NCI-H1436 treated with DMSO at 0.1 percent for 48 hours (cell line): Measurements from ENCODE around the gene TTLL8.

Source experiments
- DNase-seq: peaks from one replicate; lab custom pipeline; 2025; lab: John Stamatoyannopoulos, UW

The TTLL8 gene

DNA sequence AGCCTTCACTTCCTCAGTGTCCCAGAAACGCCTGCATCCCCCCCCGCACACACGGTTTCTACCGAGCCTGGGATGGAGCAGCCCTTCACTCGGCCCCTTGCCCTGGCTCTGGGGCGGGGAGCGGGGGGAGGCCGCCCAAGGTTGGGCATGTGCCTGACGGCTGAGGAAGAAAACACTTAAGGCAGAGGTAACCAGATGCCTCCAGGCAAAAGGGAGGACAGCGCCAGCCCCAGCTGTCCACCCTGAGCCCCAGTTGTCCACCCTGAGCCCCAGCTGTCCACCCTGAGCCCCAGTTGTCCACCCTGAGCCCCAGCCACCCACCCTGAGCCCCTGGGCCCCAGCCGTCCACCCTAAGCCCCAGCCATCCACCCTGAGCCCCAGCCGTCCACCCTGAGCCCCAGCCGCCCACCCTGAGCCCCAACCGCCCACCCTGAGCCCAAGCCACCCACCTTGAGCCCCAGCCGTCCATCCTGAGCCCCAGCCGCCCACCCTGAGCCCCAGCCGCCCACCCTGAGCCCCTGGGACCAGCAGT is 3.8 kb upstream of the TTLL8 start:
- no peak for DNase-seq

GRCh38 chr22:50061141-50061823 is 3.2 kb upstream of the TTLL8 start:
- no peak for DNase-seq

DNA sequence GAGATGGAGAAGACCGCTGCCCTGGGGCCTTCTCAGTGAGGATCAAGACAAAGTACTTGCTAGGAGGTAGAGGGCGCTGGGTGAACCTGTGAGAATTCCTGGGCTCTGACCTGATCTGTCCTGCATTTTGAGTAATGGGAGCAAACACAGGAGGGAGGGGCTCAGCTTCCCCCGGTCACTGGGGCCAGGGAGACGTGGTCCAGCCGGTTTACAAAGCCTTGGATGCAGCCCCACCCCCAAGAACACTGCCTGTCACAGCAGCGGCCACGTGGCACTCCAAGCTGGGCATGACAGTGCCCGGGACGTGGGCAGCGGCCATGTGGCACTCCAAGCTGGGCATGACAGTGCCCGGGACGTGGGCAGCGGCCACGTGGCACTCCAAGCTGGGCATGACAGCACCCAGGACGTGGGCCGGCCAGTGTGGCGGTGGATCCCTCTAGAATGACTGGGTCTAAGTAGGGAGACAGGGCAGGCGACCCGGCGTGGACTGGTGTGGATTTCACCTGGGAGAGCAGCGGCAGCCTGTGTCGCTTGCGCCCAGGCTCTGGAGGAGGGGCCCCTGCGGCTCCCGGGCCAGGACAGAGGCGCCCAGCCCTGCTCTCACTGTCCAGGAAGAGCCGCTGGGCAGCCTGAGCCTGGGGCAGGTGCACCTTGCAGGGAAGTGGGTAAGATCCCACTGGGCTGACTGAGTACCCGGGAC is 2.5 kb upstream of the TTLL8 start:
- no peak for DNase-seq

DNA sequence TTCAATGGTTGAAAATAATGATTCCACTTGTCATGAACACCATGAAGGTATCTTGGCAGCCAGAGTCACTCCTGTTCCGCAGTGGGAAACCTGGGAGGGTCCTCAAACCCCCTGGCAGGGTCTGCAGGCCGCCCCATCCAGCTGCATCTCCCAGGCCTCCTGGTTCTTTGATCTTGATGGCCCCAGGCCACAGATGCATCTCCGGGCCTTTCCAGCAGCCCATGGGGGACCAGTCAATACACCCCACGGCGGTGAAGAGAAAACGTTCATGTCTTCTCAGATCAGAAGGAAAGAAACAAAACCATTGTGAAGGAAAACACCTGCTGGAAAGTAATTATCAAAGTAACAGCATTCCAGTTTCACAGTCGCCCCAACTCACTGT is 1.8 kb upstream of the TTLL8 start:
- DNase-seq, result no peak

- DNase-seq, result peak; percentile 19
These were observed 1.1 kb upstream of the TTLL8 start for GRCh38 chr22:50058906-50059880.

GRCh38 chr22:50057278-50058060 is 629 bp downstream of the TTLL8 start:
- no peak for DNase-seq

GRCh38 chr22:50056214-50056972 is 1.7 kb downstream of the TTLL8 start:
- no peak for DNase-seq

GRCh38 chr22:50053861-50054260 is 4.2 kb downstream of the TTLL8 start:
- no peak for DNase-seq

GRCh38 chr22:50051930-50052329 is 6.2 kb downstream of the TTLL8 start:
- DNase-seq, result no peak

DNA sequence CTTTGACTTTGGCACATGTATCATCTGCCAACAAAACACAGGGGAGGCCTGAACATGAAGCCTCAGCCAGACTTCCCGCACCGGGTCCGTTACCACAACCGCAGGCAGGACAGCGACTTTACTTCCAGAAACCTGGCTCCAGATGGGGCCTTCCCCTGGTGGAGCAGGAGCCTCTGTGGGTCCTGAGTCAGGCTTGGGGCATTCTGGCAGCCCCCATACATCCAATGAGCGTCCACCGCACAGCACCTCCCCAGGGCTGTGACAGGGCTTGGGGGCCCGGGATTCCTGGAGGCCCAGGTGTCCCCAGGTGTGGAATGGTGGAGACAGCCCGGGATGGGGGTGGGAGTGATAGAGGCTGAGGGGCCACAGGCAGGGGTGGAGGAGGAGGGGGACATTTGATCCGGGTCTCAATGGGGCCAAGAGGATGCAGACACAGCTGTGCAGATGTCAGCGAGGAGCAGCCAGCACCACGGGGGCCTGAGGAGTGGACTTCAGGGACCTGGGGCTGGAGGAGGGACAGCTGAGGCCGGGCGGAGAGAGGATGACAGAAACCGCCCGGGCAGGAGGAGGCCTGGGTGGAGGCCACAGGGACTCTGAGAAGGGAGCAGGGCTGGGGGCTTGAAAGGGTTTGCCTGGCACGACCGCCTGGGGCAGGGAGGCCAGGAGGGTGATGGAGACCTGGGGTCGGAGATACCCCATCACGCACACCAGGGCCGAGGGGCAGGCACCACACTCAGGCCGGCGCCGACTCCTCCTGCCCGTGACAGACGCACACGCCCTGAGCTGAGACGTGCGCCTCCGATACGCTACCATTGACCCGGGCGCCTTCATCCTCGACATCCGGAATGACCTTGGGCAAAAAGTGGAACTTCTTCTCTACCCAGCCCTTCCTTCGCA is 8.6 kb downstream of the TTLL8 start:
- no peak for DNase-seq

DNA sequence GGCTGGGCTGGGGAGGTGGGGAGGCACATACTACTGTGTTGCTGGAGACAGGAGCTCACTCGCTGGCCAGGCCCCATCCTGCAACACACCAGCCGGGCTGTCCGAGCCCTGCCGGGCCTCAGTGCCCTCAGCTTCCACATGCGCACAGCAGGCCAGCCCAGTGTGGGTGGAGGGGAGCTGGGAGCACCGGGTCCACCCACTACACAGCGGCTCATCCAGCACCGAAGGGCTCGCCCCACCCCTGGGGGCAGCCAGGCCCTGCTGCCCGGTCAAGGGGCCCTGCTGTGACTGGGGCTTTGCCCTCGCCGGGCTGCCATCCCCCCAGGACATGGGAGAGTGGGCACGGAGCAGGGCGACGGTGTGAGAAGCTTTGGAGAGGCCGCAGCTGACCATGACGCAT is 9.3 kb downstream of the TTLL8 start:
- no peak for DNase-seq

DNA sequence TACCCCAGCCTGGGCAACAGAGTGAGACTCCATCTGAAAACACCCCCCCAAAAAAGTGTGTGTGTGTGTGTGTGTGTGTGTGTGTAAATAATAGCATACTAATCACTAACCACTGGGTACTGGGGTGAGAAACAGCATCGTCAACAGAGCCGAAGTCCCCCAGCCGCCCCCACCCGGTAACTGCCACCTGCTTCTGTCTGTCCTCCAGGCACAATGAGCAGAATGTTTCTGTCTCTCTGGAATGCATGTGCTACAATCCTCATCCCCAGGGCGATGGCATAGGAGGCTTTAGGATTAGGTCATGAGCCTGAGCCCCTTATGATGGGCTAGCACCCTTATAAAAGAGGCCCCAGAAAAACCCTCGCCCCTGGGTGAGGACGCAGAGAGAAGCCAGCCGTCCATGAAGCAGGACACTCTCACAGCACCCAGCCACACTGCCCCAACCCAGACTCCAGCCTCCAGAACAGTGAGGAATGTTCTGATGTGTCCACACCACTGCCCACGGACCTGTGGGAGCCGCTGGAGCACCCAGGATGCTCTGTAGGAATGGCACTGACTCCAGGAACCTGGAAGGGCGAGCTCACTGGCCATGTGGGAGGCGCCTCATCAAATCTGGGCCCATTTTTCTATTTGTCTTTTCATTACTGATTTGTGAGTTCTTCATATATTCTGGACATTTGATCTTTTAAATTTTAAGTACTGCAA is 9.9 kb downstream of the TTLL8 start:
- DNase-seq, result no peak

- DNase-seq, result no peak
These were observed 10.8 kb downstream of the TTLL8 start for GRCh38 chr22:50047346-50047745.

GRCh38 chr22:50046481-50047245 is 11.4 kb downstream of the TTLL8 start:
- no peak for DNase-seq

DNA sequence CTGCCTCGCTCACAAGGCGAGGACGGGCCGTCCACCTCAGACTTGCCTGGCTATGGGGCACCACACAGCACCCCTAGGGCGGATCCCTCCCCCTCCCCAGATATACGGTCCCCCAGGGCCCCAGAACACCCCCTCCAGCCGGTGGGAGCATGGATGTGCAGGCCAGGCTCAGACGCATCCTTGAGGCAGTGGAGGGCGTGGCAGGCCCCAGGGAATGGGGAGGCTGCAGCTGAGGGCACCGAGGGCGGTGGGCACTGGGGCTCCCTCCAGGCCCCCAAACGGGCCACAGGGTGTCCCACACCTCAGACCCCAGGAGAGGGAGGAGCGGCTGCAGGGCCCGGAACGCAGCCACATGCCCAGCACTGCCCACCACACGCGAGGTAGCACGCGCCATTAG is 12.1 kb downstream of the TTLL8 start:
- no peak for DNase-seq

DNA sequence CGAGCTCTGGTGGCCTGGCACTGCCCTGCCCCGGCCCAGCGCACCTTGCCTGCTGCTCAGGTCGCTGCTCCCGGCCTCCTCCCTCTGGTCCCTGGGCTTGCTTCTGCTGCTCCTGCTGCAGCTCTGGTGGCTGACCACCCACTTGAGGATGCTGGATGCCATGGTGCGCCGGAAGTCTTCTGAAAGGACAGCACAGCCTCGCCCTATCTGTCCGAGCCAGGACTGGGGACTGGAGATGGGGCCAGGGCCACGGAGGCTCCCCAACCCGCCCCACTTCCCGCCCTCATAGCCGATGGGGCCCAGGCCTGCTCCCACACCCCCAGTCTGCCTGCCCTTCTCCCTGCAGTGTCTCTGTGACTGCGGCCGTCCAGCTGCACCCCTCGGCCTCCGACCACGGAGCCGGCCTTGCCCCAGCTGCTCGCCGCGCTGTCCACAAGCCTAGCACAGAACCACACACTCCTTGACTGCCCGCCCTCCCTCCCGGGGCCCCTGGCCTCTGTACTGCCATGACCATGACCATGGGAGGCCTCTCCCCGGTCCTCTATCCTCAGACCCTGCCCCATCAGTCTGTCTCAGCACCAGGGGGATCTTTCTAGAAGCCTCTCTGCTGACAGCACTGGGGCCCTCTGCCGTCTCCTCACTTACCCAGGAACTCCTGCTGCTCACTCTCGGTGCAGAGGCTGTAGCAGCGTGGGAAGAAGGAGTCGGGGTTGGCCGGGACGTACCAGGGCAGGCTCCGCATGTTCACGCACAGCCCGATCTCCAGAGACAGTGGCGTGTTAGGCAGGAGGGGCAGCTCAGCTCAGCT is 12.7 kb downstream of the TTLL8 start:
- no peak for DNase-seq

DNA sequence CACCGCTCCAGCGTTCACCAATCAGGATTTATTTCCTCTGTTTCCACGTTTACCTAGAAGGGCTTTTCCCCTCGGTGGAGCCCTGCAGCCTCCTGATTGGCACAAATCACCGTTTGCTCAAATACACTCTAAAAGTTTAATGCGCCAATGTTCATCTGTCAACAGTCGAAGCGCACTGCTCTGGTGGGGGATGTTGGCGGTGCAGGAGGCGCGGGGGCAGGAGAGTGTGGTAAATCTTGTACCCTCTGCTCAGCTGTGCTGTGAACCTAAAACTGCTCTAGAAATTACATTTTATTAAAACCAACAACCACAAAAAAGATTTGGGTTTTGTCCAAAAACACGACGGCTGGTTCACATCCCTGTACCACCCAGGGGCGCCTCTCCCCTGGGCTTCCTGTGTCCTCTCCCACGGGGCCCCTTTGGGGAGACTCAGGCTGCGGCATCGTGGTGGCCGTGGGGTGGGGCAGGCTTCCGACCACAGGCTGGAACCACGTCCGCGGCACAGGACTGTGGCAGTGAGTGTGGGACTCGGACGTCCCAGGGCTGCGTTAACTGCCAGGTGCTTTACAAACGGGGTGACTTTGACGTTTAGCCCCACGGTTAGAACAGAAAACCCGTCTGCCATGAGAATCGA is 13.5 kb downstream of the TTLL8 start:
- no peak for DNase-seq
